Skeletal muscle tissue (tissue), 4 donors: ENCODE measurements around the gene ODC1. TPM values are rescaled to one million over a fixed set of nuclear protein-coding genes. Genes with fewer than 3 reads are reported as not detected.
"Not testable (repeated sequence)": the region's sequence is repeated elsewhere in the genome, so short reads cannot be mapped to it uniquely, and the experiment has no call there.

Experiments used
- H3K27ac ChIP-seq: one replicate; pipeline ENCODE4 v1.7.0; 2013; ENCODE audit warnings: mild to moderate bottlenecking, low read depth, low read length, inconsistent platforms
- H3K27me3 ChIP-seq, 3 donors: one replicate each; pipeline ENCODE4 v1.7.0; 2013; ENCODE audit warnings: low read length in 3 of 3; ENCODE audit not compliant: control insufficient read depth in 3 of 3, insufficient read depth in 3 of 3
- H3K36me3 ChIP-seq, 3 donors: one replicate each; pipeline ENCODE4 v1.7.0; 2013; ENCODE audit warnings: low read length in 3 of 3; ENCODE audit not compliant: control insufficient read depth in 3 of 3, insufficient read depth in 3 of 3
- H3K4me1 ChIP-seq, 3 donors: one replicate each; pipeline ENCODE4 v1.7.0; 2013; ENCODE audit warnings: low read length in 3 of 3, mild to moderate bottlenecking in 3 of 3; ENCODE audit not compliant: control insufficient read depth in 3 of 3, insufficient read depth in 3 of 3
- H3K4me3 ChIP-seq, 3 donors: one replicate each; pipeline ENCODE4 v1.7.0; 2013; ENCODE audit warnings: low read length in 3 of 3
- H3K9ac ChIP-seq, 3 donors: one replicate each; pipeline ENCODE4 v1.7.0; 2013; ENCODE audit warnings: low read length in 3 of 3, mild to moderate bottlenecking in 3 of 3, moderate library complexity in 2 of 3, low read depth in 1 of 3
- H3K9me3 ChIP-seq, 3 donors: one replicate each; pipeline ENCODE4 v1.7.0; 2013; ENCODE audit warnings: low read length in 3 of 3; ENCODE audit not compliant: control insufficient read depth in 3 of 3
- total RNA-seq: library from RNA; depleted of rRNA; stranded (reverse); fragments of >200 nt; gene quantifications from one replicate; pipeline ENCODE4 v1.2.3, GENCODE V29; 2014
- donor health status: Osteomylitis.

Gene ODC1
- total RNA-seq, 1 donor from 2014 or later, result 99.7 TPM

GRCh38 chr2:10488142-10488541, 40.0 kb upstream of the ODC1 start:
- H3K27ac ChIP-seq, H3K27me3 ChIP-seq, H3K4me3 ChIP-seq, H3K4me1 ChIP-seq, H3K36me3 ChIP-seq, H3K9me3 ChIP-seq, H3K9ac ChIP-seq: not testable (repeated sequence)

- not testable (repeated sequence) for H3K4me3 ChIP-seq, H3K9me3 ChIP-seq, H3K9ac ChIP-seq, H3K27me3 ChIP-seq, H3K4me1 ChIP-seq, H3K27ac ChIP-seq, H3K36me3 ChIP-seq
These were observed 39.6 kb upstream of the ODC1 start for GRCh38 chr2:10487741-10488104.

GRCh38 chr2:10487081-10487740, 39.1 kb upstream of the ODC1 start:
- Histone ChIP-seq H3K9me3 (no peaks in the 10 kb centered on the region), H3K27ac (no peak overlapping the region), H3K9ac (no peak overlapping the region), H3K36me3 (no peaks in the 10 kb centered on the region), H3K4me1 (no peaks in the 10 kb centered on the region), H3K4me3 (no peak overlapping the region), H3K27me3 (peaks cover 3 to 13% (median 6%) of the 10 kb centered on the region in 3 donors)

- Histone ChIP-seq H3K4me3 (no peak overlapping the region), H3K27ac (no peak overlapping the region), H3K9me3 (no peaks in the 10 kb centered on the region), H3K4me1 (no peaks in the 10 kb centered on the region), H3K36me3 (no peaks in the 10 kb centered on the region), H3K9ac (no peak overlapping the region), H3K27me3 (peaks cover 3 to 18% (median 6%) of the 10 kb centered on the region in 3 donors)
These were observed 38.5 kb upstream of the ODC1 start for GRCh38 chr2:10486601-10487079.

GRCh38 chr2:10486091-10486490, 38.0 kb upstream of the ODC1 start:
- H3K9ac ChIP-seq, result no peak overlapping the region

GRCh38 chr2:10482913-10483312, 34.8 kb upstream of the ODC1 start:
- Histone ChIP-seq H3K27ac (no peak overlapping the region), H3K4me3 (no peak overlapping the region), H3K9me3 (no peaks in the 10 kb centered on the region), H3K9ac (no peak overlapping the region), H3K36me3 (no peaks in the 10 kb centered on the region), H3K4me1 (no peaks in the 10 kb centered on the region), H3K27me3 (peaks cover 3 to 18% (median 6%) of the 10 kb centered on the region in 3 donors)

More at GRCh38 chr2:10486091-10486490, 38.0 kb upstream of the ODC1 start:
- no peaks in the 10 kb centered on the region for H3K4me1 ChIP-seq
- no peaks in the 10 kb centered on the region for H3K36me3 ChIP-seq
- no peak overlapping the region for H3K27ac ChIP-seq
- no peak overlapping the region for H3K4me3 ChIP-seq
- H3K9me3 ChIP-seq, result no peaks in the 10 kb centered on the region
- peaks cover 3 to 18% (median 6%) of the 10 kb centered on the region in 3 donors for H3K27me3 ChIP-seq

DNA sequence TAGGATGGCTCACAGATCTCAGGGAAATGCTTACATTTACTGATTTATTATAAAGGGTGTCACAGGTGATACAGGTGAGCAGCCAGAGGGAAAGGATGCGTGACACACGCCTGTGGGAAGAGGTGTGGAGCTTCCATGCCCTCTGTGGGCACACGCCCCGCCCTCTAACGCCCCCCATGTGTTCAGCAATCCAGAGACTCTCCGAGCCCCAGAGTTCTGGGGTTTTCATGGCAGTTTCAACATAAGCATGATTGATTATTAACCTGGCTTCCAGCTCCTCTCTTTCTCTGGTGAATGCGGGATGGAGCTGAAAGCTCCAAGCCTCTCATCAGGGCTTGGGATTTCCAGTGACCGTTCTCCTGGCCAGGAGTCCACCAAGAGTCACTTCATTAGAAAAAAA, 34.3 kb upstream of the ODC1 start:
- Histone ChIP-seq H3K36me3 (no peaks in the 10 kb centered on the region), H3K9me3 (no peaks in the 10 kb centered on the region), H3K9ac (no peak overlapping the region), H3K27me3 (peaks cover 3 to 15% (median 6%) of the 10 kb centered on the region in 3 donors), H3K27ac (no peak overlapping the region), H3K4me3 (no peak overlapping the region), H3K4me1 (no peaks in the 10 kb centered on the region)

DNA sequence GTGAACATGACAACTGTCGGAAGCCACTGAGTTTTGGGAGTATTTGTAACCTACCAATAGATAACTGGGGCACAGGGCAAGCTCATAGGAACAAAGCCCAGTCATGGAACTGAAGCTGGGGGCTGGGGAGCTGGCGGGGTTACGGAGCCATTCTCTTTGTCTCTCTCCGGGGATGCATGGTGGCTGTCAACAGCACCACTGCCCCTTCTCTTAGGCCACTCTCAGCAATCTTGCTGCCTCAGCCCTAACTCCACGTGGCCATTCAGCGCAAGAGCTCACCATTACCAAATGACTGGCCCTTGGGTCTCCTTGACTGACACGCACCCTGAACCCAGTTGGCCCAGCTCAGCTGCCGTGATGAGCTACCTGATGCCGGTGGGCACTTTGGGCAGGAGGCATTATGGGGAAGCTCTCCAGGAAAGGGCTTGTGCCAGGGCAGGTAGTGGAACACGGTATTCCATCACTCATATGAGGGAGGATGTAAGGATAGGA, 33.6 kb upstream of the ODC1 start:
- Histone ChIP-seq H3K27me3 (peaks cover 0 to 11% (median 2%) of the 10 kb centered on the region in 3 donors), H3K27ac (no peak overlapping the region)

DNA sequence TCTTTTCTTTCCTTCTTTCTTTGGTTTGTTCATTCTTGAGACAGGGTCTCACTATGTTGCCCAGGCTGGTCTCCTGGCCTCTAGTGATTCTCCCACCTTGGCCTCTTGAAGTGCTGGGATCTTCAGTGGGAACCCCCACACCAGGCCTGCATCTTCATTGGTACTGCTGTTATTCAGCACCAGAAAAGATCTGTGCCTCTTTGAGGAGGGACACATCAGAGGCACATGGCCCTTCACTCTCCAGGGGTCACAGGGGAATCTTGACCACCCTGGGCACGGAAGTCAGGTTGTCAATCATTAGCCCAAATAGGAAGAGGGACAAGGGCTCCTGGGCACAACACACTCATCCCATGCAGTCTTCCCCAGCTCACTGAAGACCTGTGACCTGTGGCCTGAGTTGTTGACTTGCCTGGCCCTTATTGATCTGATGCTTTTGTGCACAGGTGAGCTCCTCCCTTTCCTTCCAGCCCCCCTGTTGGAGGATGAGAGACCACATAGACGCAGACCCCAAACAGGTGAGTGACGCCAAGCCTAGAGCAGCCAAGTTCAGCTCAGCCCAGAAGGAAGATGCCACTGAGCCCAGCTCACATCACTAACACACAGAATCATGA, 33.0 kb upstream of the ODC1 start:
- Histone ChIP-seq H3K27me3 (peaks cover 0 to 11% (median 0%) of the 10 kb centered on the region in 3 donors), H3K27ac (no peak overlapping the region), H3K9ac (no peak overlapping the region), H3K4me1 (no peaks in the 10 kb centered on the region), H3K9me3 (no peaks in the 10 kb centered on the region), H3K36me3 (no peaks in the 10 kb centered on the region), H3K4me3 (no peak overlapping the region)

More for the DNA sequence above, 33.6 kb upstream of the ODC1 start:
- Histone ChIP-seq H3K4me1 (no peaks in the 10 kb centered on the region), H3K36me3 (no peaks in the 10 kb centered on the region), H3K4me3 (no peak overlapping the region), H3K9me3 (no peaks in the 10 kb centered on the region), H3K9ac (no peak overlapping the region)

- H3K27me3 ChIP-seq, result peaks cover 0 to 11% (median 0%) of the 10 kb centered on the region in 3 donors
- H3K36me3 ChIP-seq, result no peaks in the 10 kb centered on the region
- H3K4me1 ChIP-seq, result no peaks in the 10 kb centered on the region
- no peak overlapping the region for H3K27ac ChIP-seq
- no peaks in the 10 kb centered on the region for H3K9me3 ChIP-seq
- H3K4me3 ChIP-seq, result no peak overlapping the region
- no peak overlapping the region for H3K9ac ChIP-seq
These were observed 32.3 kb upstream of the ODC1 start for GRCh38 chr2:10480359-10480949.
